Mesendoderm (in vitro differentiated cells): Measurements from ENCODE around the gene PPOX.

Experiments
- DNase-seq: peaks from one replicate; pipeline ENCODE4 v3.0.0; 2013
- H2AK5ac ChIP-seq: 2 replicates; pipeline ENCODE4 v1.6.1; 2013; ENCODE audit warnings: low read length, inconsistent platforms
- H2BK120ac ChIP-seq: 2 replicates; pipeline ENCODE4 v1.6.1; 2013; ENCODE audit warnings: low read depth, mild to moderate bottlenecking, low read length, moderate library complexity, mixed read lengths
- H2BK15ac ChIP-seq: replicated peaks from 2 replicates; pipeline ENCODE4 v1.6.1; 2013; ENCODE audit warnings: low read depth, mild to moderate bottlenecking, moderate library complexity
- H2BK5ac ChIP-seq: 2 replicates; pipeline ENCODE4 v1.6.1; 2013; ENCODE audit warnings: low read length, inconsistent platforms
- H3K18ac ChIP-seq: 2 replicates; pipeline ENCODE4 v1.6.1; 2013; ENCODE audit warnings: mild to moderate bottlenecking, low read length, mixed read lengths
- H3K23ac ChIP-seq: one replicate; pipeline ENCODE4 v1.6.1; 2013; ENCODE audit warnings: low read length
- H3K27ac ChIP-seq: 2 replicates; pipeline ENCODE4 v1.5.1; 2013; ENCODE audit warnings: low read depth, mild to moderate bottlenecking, inconsistent platforms, low read length, moderate library complexity
- H3K27me3 ChIP-seq: 2 replicates; pipeline ENCODE4 v1.6.1; 2013; ENCODE audit warnings: low read length, control low read depth, mild to moderate bottlenecking, inconsistent platforms; ENCODE audit not compliant: insufficient read depth, poor library complexity
- H3K36me3 ChIP-seq: 2 replicates; pipeline ENCODE4 v1.6.1; 2013; ENCODE audit warnings: low read length, inconsistent platforms; ENCODE audit not compliant: control insufficient read depth, insufficient read depth
- H3K4ac ChIP-seq: one replicate; pipeline ENCODE4 v1.6.1; 2013; ENCODE audit warnings: low read depth, mild to moderate bottlenecking, low read length, moderate library complexity
- H3K4me1 ChIP-seq: 2 replicates; pipeline ENCODE4 v1.6.1; 2013; ENCODE audit warnings: low read depth, low read length, inconsistent platforms; ENCODE audit not compliant: control insufficient read depth
- H3K4me2 ChIP-seq: 2 replicates; pipeline ENCODE4 v1.6.1; 2013; ENCODE audit warnings: low read length
- H3K4me3 ChIP-seq: 2 replicates; pipeline ENCODE4 v1.5.1; 2013; ENCODE audit warnings: mild to moderate bottlenecking, low read length
- H3K56ac ChIP-seq: one replicate; pipeline ENCODE4 v1.6.1; 2013; ENCODE audit warnings: low read length
- H3K79me1 ChIP-seq: 2 replicates; pipeline ENCODE4 v1.6.1; 2013; ENCODE audit warnings: low read length, inconsistent platforms
- H3K79me2 ChIP-seq: 2 replicates; pipeline ENCODE4 v1.6.1; 2013; ENCODE audit warnings: mild to moderate bottlenecking, low read length; ENCODE audit not compliant: control insufficient read depth, insufficient read depth
- H3K9ac ChIP-seq: 2 replicates; pipeline ENCODE4 v1.6.1; 2013; ENCODE audit warnings: low read length, inconsistent platforms
- H4K5ac ChIP-seq: one replicate; pipeline ENCODE4 v1.6.1; 2013; ENCODE audit warnings: low read length
- H4K8ac ChIP-seq: one replicate; pipeline ENCODE4 v1.6.1; 2013; ENCODE audit warnings: low read depth, mild to moderate bottlenecking, control low read depth, low read length, moderate library complexity
- WGBS: extraction: QIAGEN DNeasy Blood & Tissue Kit; methylation state at CpG from one replicate; pipeline ENCODE4 v1.1.7; 2013; ENCODE audit warnings: low lambda C conversion rate, missing lambda C conversion rate; ENCODE audit not compliant: insufficient coverage; ENCODE audit errors: extremely low coverage; 5-methylcytosine and 5-hydroxymethylcytosine counted together

PPOX gene

DNA sequence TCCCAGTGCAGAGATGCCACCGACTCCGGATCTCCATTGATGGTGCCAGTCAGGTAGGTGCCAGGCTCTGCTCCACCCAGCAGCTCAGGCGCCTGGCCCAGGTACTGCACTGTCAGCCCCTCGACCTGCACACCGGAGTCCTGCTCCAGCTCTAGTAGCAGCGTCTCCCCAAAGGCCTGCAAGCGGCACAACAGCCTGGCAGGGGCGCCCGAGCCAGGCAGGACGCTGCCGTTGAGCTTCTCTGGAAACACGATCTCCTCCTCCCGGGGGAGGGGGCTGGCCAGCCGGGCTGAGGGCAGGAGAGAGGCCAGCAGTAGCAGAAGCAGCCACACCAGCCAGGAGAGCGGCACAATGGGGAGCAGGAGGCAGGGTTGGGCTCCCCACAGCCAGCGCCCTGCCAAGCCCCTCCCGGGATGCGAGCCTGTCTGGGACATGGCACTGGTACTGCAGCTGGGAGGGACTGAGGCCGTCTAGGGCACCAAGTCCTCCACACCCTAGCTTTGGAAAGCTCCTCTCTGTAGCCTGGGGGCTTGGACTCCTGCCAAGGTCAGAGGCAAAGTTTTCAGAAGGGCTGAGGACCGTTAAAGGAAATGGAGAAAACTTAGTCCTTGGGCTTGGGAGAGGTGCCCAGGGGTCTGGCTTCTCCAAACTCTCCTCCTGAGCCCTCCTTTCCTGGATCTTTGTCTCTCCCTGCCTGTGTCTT, 32.1 kb downstream of the PPOX start:
- Histone ChIP-seq H3K56ac (peak overlapping the region; percentile 84), H4K5ac (no peak overlapping the region), H2AK5ac (no peak overlapping the region), H2BK5ac (no peak overlapping the region), H3K18ac (peak overlapping the region; percentile 42), H3K27ac (no peak overlapping the region), H2BK15ac (no peak overlapping the region), H4K8ac (no peak overlapping the region), H3K4me3 (no peak overlapping the region), H3K23ac (peak overlapping the region; percentile 9), H3K4me2 (peak overlapping the region; percentile 28), H3K79me2 (peaks cover 2% of the 10 kb centered on the region), H3K9ac (peak overlapping the region; percentile 66), H3K79me1 (peaks cover 2% of the 10 kb centered on the region), H3K4me1 (peaks cover 32% of the 10 kb centered on the region), H3K27me3 (no peaks in the 10 kb centered on the region), H2BK120ac (no peak overlapping the region), H3K36me3 (no peaks in the 10 kb centered on the region), H3K4ac (no peak overlapping the region)
- WGBS, result no CpG with 5 or more reads among the region's 20 CpGs
- peak; percentile 86 for DNase-seq

- Histone ChIP-seq H3K27me3 (no peaks in the 10 kb centered on the region), H3K9ac (peak within 1 kb of the TSS; percentile 66), H2BK5ac (peak within 1 kb of the TSS; percentile 20), H4K5ac (no peak within 1 kb of the TSS), H3K36me3 (no peaks in the 10 kb centered on the region), H4K8ac (no peak within 1 kb of the TSS), H3K4me3 (no peak within 1 kb of the TSS), H3K56ac (peak within 1 kb of the TSS; percentile 84), H2BK15ac (no peak within 1 kb of the TSS), H3K79me2 (peaks cover 3% of the 10 kb centered on the region), H3K27ac (no peak within 1 kb of the TSS), H3K4me2 (peak within 1 kb of the TSS; percentile 28), H3K18ac (peak within 1 kb of the TSS; percentile 42), H3K4me1 (peaks cover 32% of the 10 kb centered on the region), H2BK120ac (no peak within 1 kb of the TSS), H3K23ac (peak within 1 kb of the TSS; percentile 9), H3K79me1 (peaks cover 4% of the 10 kb centered on the region), H2AK5ac (peak within 1 kb of the TSS; percentile 73), H3K4ac (peak within 1 kb of the TSS; percentile 64)
- peak; percentile 86 for DNase-seq
- WGBS, result no CpG with 5 or more reads among the region's 11 CpGs
Measured at GRCh38 chr1:161198897-161199431, 32.7 kb downstream of the PPOX start, which contains the start of gene ADAMTS4. Gene ADAMTS4 (minus strand): TSS chr1:161199054. CDS start chr1:161198627, 427 bp downstream.

DNA sequence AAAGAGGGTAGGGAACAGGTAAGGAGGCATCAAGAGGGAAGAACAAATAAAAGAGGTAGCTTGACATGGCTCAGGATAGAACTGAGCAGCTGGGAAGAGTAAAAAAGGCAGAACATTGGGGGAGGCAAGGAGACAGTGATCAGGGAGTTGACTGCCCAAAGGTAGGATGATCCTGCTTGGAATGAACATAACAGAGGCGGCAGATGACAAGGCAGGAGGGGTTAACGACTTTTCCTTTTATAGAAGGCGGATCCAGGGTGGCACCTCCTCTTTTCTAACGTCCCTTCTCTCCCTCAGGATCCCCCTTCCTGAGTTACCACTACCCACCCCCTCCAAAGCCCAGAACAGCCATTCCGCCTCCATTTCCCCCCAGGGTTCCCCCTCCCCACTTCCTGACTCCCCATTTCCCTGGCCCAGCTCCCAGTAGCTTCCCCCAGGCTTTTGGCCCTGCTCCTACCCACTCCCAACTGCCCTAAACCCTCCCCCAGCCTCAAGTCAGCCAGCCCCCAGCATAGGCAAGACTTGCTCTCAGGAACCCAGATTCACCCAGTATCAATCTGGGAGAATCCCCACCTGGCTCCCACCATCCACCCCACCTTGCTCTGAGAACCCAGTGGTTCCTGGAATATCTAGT, 33.4 kb downstream of the PPOX start:
- H3K56ac ChIP-seq, result peak overlapping the region; percentile 95
- H3K23ac ChIP-seq, result no peak overlapping the region
- peaks cover 3% of the 10 kb centered on the region for H3K79me2 ChIP-seq
- no peak overlapping the region for H3K27ac ChIP-seq
- H4K5ac ChIP-seq, result no peak overlapping the region
- DNase-seq, result no peak
- H3K27me3 ChIP-seq, result no peaks in the 10 kb centered on the region
- H3K4ac ChIP-seq, result peak overlapping the region; percentile 64
- no peak overlapping the region for H2BK15ac ChIP-seq
- H2BK5ac ChIP-seq, result peak overlapping the region; percentile 20
- H2BK120ac ChIP-seq, result no peak overlapping the region
- no CpG with 5 or more reads among the region's 5 CpGs for WGBS
- H2AK5ac ChIP-seq, result peak overlapping the region; percentile 73
- peaks cover 4% of the 10 kb centered on the region for H3K79me1 ChIP-seq
- H4K8ac ChIP-seq, result no peak overlapping the region
- H3K9ac ChIP-seq, result peak overlapping the region; percentile 18
- H3K4me2 ChIP-seq, result no peak overlapping the region
- peaks cover 32% of the 10 kb centered on the region for H3K4me1 ChIP-seq
- no peak overlapping the region for H3K18ac ChIP-seq
- no peaks in the 10 kb centered on the region for H3K36me3 ChIP-seq
- H3K4me3 ChIP-seq, result no peak overlapping the region

- DNase-seq, result no peak
- no peak overlapping the region for H3K4me3 ChIP-seq
- no CpG with 5 or more reads among the region's 5 CpGs for WGBS
Measured at GRCh38 chr1:161200421-161200991, 34.3 kb downstream of the PPOX start.

DNA sequence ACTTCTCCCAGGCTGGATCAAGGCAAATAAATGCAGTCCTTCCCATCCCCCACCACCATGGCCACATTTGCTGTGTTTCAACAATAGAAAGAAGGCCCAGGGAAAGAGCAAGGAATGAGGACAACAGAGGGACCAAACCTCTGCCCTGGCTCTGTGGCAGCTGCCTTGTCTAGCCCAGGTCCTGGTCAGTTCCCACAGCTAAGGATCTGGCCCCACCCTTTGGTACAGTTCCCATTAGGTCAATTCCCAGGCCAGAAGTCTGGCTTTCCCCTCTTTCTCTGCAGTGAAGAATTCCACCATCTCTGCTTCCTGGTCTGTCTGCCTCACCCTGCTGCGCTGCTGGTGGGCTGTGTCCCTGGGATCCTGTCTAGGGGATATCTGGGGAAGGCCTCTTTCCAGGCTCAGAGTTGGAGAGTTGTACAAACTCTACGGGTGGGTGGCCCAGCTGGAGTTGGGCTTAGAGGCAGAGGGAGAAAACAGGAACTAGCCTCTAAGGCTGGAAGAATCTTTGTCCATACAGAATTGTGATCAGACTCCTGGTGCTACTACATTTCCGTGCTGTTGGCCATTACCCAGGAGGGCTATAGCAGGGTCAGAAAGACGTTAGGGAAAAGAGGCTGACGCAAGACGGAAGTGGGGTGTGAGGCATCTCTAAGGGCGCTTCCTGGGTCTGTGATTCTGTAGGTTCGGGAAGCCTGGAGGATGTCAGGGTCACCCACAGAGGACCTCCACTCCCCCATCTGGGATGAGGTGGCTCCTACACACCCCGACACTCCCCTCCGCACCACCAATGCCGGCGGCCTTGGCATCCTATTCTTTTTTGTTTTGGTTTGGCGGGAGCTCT, 35.0 kb downstream of the PPOX start:
- Histone ChIP-seq H3K79me1 (peaks cover 4% of the 10 kb centered on the region), H3K36me3 (no peaks in the 10 kb centered on the region), H3K4me3 (no peak overlapping the region), H3K18ac (peak overlapping the region; percentile 63), H2AK5ac (peak overlapping the region; percentile 96), H4K8ac (no peak overlapping the region), H3K27ac (no peak overlapping the region), H2BK15ac (no peak overlapping the region), H3K27me3 (no peaks in the 10 kb centered on the region), H3K79me2 (peaks cover 3% of the 10 kb centered on the region), H3K4me1 (peaks cover 32% of the 10 kb centered on the region), H4K5ac (peak overlapping the region; percentile 35), H3K9ac (peak overlapping the region; percentile 23), H2BK5ac (peak overlapping the region; percentile 77), H3K4ac (peak overlapping the region; percentile 82), H2BK120ac (peak overlapping the region; percentile 23), H3K23ac (no peak overlapping the region), H3K4me2 (no peak overlapping the region), H3K56ac (peak overlapping the region; percentile 95)
- DNase-seq, result no peak
- no CpG with 5 or more reads among the region's 13 CpGs for WGBS

More at GRCh38 chr1:161200421-161200991, 34.3 kb downstream of the PPOX start:
- peaks cover 32% of the 10 kb centered on the region for H3K4me1 ChIP-seq
- H4K5ac ChIP-seq, result no peak overlapping the region
- no peaks in the 10 kb centered on the region for H3K36me3 ChIP-seq
- peak overlapping the region; percentile 95 for H3K56ac ChIP-seq
- peak overlapping the region; percentile 21 for H3K9ac ChIP-seq
- peak overlapping the region; percentile 77 for H2BK5ac ChIP-seq
- no peak overlapping the region for H2BK120ac ChIP-seq
- H3K27ac ChIP-seq, result no peak overlapping the region
- H3K4ac ChIP-seq, result peak overlapping the region; percentile 74
- peaks cover 3% of the 10 kb centered on the region for H3K79me2 ChIP-seq
- H2AK5ac ChIP-seq, result peak overlapping the region; percentile 4
- no peak overlapping the region for H2BK15ac ChIP-seq
- no peak overlapping the region for H3K23ac ChIP-seq
- no peak overlapping the region for H4K8ac ChIP-seq
- H3K27me3 ChIP-seq, result no peaks in the 10 kb centered on the region
- peak overlapping the region; percentile 6 for H3K18ac ChIP-seq
- no peak overlapping the region for H3K4me2 ChIP-seq
- peaks cover 4% of the 10 kb centered on the region for H3K79me1 ChIP-seq
